ENCODE measurements around the gene GALNT11. TPM values are rescaled to one million over a fixed set of nuclear protein-coding genes. Genes with fewer than 3 reads are reported as not detected.
"Not testable (repeated sequence)": the region's sequence is repeated elsewhere in the genome, so short reads cannot be mapped to it uniquely, and the experiment has no call there.

The GALNT11 gene
- total and polyA plus RNA-seq, 2 of the 4 experiments (the other 2 are of a cell fraction) = 24.4 to 29.3 TPM

- H3K14ac ChIP-seq (replicated peaks; ENCODE audit: low read depth, low read length); H3K18ac ChIP-seq (ENCODE audit: low read depth, low read length); H3K4me2 ChIP-seq (ENCODE audit: low read depth, low read length); H4K8ac ChIP-seq (ENCODE audit: low read depth in 2 of 2, low read length in 2 of 2); dilution Hi-C loops (cut with HindIII; ENCODE audit: low sequenced_read_pairs, unreplicated experiment); H3K27ac ChIP-seq (ENCODE audit: insufficient read depth, low read length); intact Hi-C loops (cut with micrococcal nuclease); in situ Hi-C loops (cut with MboI; ENCODE audit: low sequenced_read_pairs); ATAC-seq (ENCODE audit: low read depth); H3K9ac ChIP-seq (ENCODE audit: low read depth, low read length); H4K91ac ChIP-seq (ENCODE audit: insufficient read depth, low read depth, low read length); H2BK5ac ChIP-seq (ENCODE audit: low read depth, low read length, poor library complexity, severe bottlenecking); CTCF ChIA-PET; H3K36me3 ChIP-seq (ENCODE audit: control insufficient read depth, insufficient read depth, low read length); H2BK120ac ChIP-seq (ENCODE audit: low read depth, low read length); H3K4me1 ChIP-seq (ENCODE audit: control insufficient read depth, insufficient read depth, low read length); H3K56ac ChIP-seq (ENCODE audit: extremely low read depth, insufficient read depth, low read length); H3K27me3 ChIP-seq (ENCODE audit: control insufficient read depth, insufficient read depth, low read length); H3K9me3 ChIP-seq (ENCODE audit: control insufficient read depth, insufficient read depth, low read length); H3K4ac ChIP-seq (ENCODE audit: low read depth, low read length); H2AFZ ChIP-seq (replicated peaks; ENCODE audit: low read length, poor library complexity); H2BK15ac ChIP-seq (ENCODE audit: low read depth, low read length); H3K9me1 ChIP-seq (ENCODE audit: insufficient read depth, low read length); BruUV-seq (replicated peaks); H2BK20ac ChIP-seq (ENCODE audit: low read depth, low read length); POLR2A ChIA-PET (ENCODE audit: unreplicated experiment); H3K23ac ChIP-seq (ENCODE audit: low read depth, low read length); H3K4me3 ChIP-seq (ENCODE audit: insufficient read depth, low read depth, low read length); H2AK5ac ChIP-seq (ENCODE audit: low read depth, low read length); DNase-seq; H4K20me1 ChIP-seq (ENCODE audit: insufficient read depth, low read length); H4K5ac ChIP-seq (ENCODE audit: low read depth, low read length); H2AK9ac ChIP-seq (replicated peaks; ENCODE audit: low read depth, low read length, poor library complexity): not testable (repeated sequence)
- no CpG with 5 or more reads among the region's 3 CpGs for WGBS, 2 experiments (ENCODE audit: extremely low coverage in 2 of 2, insufficient read length in 1 of 2)
- H3K79me1 ChIP-seq (ENCODE audit: low read depth in 1 of 2, low read length in 2 of 2) = peaks cover 4 to 11% of the 10 kb centered on the region in 2 experiments; a peak in 2 of 4 replicates
Measured at GRCh38 chr7:152063192-152063591, 37.7 kb downstream of the GALNT11 start.

- BruUV-seq (replicated peaks); H2BK20ac ChIP-seq (ENCODE audit: low read depth, low read length); H2AFZ ChIP-seq (replicated peaks; ENCODE audit: low read length, poor library complexity); H3K9me1 ChIP-seq (ENCODE audit: insufficient read depth, low read length); in situ Hi-C loops (cut with MboI; ENCODE audit: low sequenced_read_pairs); H2AK5ac ChIP-seq (ENCODE audit: low read depth, low read length); ATAC-seq (ENCODE audit: low read depth); H3K56ac ChIP-seq (ENCODE audit: extremely low read depth, insufficient read depth, low read length); H3K9me3 ChIP-seq (ENCODE audit: control insufficient read depth, insufficient read depth, low read length); H4K91ac ChIP-seq (ENCODE audit: insufficient read depth, low read depth, low read length); intact Hi-C loops (cut with micrococcal nuclease); H3K14ac ChIP-seq (replicated peaks; ENCODE audit: low read depth, low read length); H2AK9ac ChIP-seq (replicated peaks; ENCODE audit: low read depth, low read length, poor library complexity); POLR2A ChIA-PET (ENCODE audit: unreplicated experiment); CTCF ChIA-PET; H2BK5ac ChIP-seq (ENCODE audit: low read depth, low read length, poor library complexity, severe bottlenecking); H2BK120ac ChIP-seq (ENCODE audit: low read depth, low read length); H3K4me3 ChIP-seq (ENCODE audit: insufficient read depth, low read depth, low read length); H4K20me1 ChIP-seq (ENCODE audit: insufficient read depth, low read length); dilution Hi-C loops (cut with HindIII; ENCODE audit: low sequenced_read_pairs, unreplicated experiment); H2BK15ac ChIP-seq (ENCODE audit: low read depth, low read length); H3K4ac ChIP-seq (ENCODE audit: low read depth, low read length); H3K27me3 ChIP-seq (ENCODE audit: control insufficient read depth, insufficient read depth, low read length); H4K5ac ChIP-seq (ENCODE audit: low read depth, low read length); H3K23ac ChIP-seq (ENCODE audit: low read depth, low read length); H3K27ac ChIP-seq (ENCODE audit: insufficient read depth, low read length); H3K36me3 ChIP-seq (ENCODE audit: control insufficient read depth, insufficient read depth, low read length); H3K9ac ChIP-seq (ENCODE audit: low read depth, low read length); H3K18ac ChIP-seq (ENCODE audit: low read depth, low read length); H3K4me2 ChIP-seq (ENCODE audit: low read depth, low read length); H3K4me1 ChIP-seq (ENCODE audit: control insufficient read depth, insufficient read depth, low read length); DNase-seq; H4K8ac ChIP-seq (ENCODE audit: low read depth in 2 of 2, low read length in 2 of 2): not testable (repeated sequence)
- no CpG with 5 or more reads among the region's 3 CpGs for WGBS, 2 experiments (ENCODE audit: extremely low coverage in 2 of 2, insufficient read length in 1 of 2)
- peaks cover 4 to 11% of the 10 kb centered on the region in 2 experiments; a peak in 2 of 4 replicates for H3K79me1 ChIP-seq (ENCODE audit: low read depth in 1 of 2, low read length in 2 of 2)
Measured at GRCh38 chr7:152063821-152064220, 38.3 kb downstream of the GALNT11 start.

Measured in IMR-90 (cell line).